ENCODE results near the gene DAO. TPM values are rescaled to one million over a fixed set of nuclear protein-coding genes. Genes with fewer than 3 reads are reported as not detected.

Gene DAO
- total RNA-seq, 4 donors from 2014 or later = 2.5 TPM; not detected in 3

DNA sequence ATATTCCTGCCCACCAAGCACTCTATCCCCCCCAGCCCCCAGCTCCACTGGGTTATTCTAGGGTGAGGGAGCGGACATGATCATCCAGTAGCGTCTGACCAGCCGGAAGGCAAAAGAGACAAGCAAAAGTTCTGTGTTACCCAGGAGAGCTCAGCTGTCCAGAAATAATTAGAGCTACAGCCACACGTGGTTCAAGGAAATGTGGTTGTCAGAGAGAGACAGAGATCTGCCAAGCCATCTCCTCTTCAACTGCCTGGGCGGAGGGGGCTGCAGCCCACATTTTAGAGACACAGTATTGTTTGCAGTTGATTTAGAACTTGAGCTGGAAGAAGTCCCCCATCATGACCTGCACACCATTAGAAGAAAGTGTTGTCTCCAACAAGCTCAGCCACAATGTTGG lies 30.4 kb downstream of the DAO start:
- WGBS, 2 donors (ENCODE audit: low coverage in 1 of 2) = no CpG with 5 or more reads among the region's 5 CpGs
- no peak overlapping the region for H3K4me3 ChIP-seq

GRCh38 chr12:108911915-108912314 lies 32.0 kb downstream of the DAO start:
- no peak overlapping the region for H3K4me3 ChIP-seq
- H3K9me3 ChIP-seq = no peaks in the 10 kb centered on the region
- TF ChIP-seq EP300 (IDR thresholded peaks at IDR 0.05) (no peak), CTCF (IDR thresholded peaks at IDR 0.05) (no peak), POLR2A (IDR thresholded peaks at IDR 0.05) (no peak), POLR2AphosphoS5 (IDR thresholded peaks at IDR 0.05) (no peak)
- no peak for ATAC-seq
- H3K4me1 ChIP-seq = no peaks in the 10 kb centered on the region
- no CpG with 5 or more reads among the region's 6 CpGs for WGBS, 2 donors (ENCODE audit: low coverage in 1 of 2)
- H3K36me3 ChIP-seq = no peaks in the 10 kb centered on the region
- no peaks in the 10 kb centered on the region for H3K27me3 ChIP-seq
- no peak overlapping the region for H3K27ac ChIP-seq

More for the DNA sequence above, 30.4 kb downstream of the DAO start:
- Histone ChIP-seq H3K4me1 (no peaks in the 10 kb centered on the region), H3K9me3 (no peaks in the 10 kb centered on the region), H3K36me3 (no peaks in the 10 kb centered on the region), H3K27ac (no peak overlapping the region), H3K27me3 (no peaks in the 10 kb centered on the region)
- TF ChIP-seq CTCF (IDR thresholded peaks at IDR 0.05) (no peak), POLR2AphosphoS5 (IDR thresholded peaks at IDR 0.05) (no peak), POLR2A (IDR thresholded peaks at IDR 0.05) (no peak), EP300 (IDR thresholded peaks at IDR 0.05) (no peak)
- ATAC-seq = no peak

DNA sequence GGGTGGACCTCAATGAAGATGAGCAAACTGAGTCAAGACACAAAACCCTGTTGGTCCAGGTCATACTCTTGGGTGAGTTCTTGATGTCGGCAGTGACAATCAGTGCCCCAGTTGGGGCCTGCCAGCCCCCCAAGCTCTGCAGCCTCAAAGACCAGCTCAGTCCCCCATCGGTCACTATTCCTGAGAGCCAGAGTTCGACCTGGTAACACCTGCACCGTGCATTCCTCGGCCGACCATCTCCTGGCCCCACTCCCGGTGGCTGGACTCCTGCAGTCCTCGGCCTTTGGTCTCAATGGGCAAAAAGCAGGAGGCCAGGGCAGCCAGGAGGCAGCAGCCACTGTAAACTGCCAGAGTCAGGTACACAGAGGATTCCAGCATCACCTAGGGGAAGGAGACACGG lies 32.5 kb downstream of the DAO start:
- Histone ChIP-seq H3K4me3 (no peak overlapping the region), H3K9me3 (no peaks in the 10 kb centered on the region)

GRCh38 chr12:108914121-108914531 lies 34.2 kb downstream of the DAO start:
- H3K27ac ChIP-seq = no peak overlapping the region
- no peak overlapping the region for H3K4me3 ChIP-seq
- 34 to 51% methylated on average over 3 to 4 of the region's 4 CpGs for WGBS, 2 donors (ENCODE audit: low coverage in 1 of 2)
- H3K36me3 ChIP-seq = no peaks in the 10 kb centered on the region
- TF ChIP-seq POLR2AphosphoS5 (IDR thresholded peaks at IDR 0.05) = no peak
- TF ChIP-seq POLR2A (IDR thresholded peaks at IDR 0.05) = no peak
- no peak for TF ChIP-seq EP300 (IDR thresholded peaks at IDR 0.05)
- TF ChIP-seq CTCF (IDR thresholded peaks at IDR 0.05) = no peak
- no peaks in the 10 kb centered on the region for H3K4me1 ChIP-seq
- H3K27me3 ChIP-seq = no peaks in the 10 kb centered on the region
- ATAC-seq = peak; percentile 52
- H3K9me3 ChIP-seq = no peaks in the 10 kb centered on the region

More for the DNA sequence above, 32.5 kb downstream of the DAO start:
- H3K36me3 ChIP-seq = no peaks in the 10 kb centered on the region
- TF ChIP-seq EP300 (IDR thresholded peaks at IDR 0.05) = no peak
- no peak for TF ChIP-seq POLR2A (IDR thresholded peaks at IDR 0.05)
- no peak for TF ChIP-seq POLR2AphosphoS5 (IDR thresholded peaks at IDR 0.05)
- TF ChIP-seq CTCF (IDR thresholded peaks at IDR 0.05) = no peak
- no peaks in the 10 kb centered on the region for H3K4me1 ChIP-seq
- H3K27ac ChIP-seq = no peak overlapping the region
- WGBS, 2 donors (ENCODE audit: low coverage in 1 of 2) = 100% methylated on average over 2 of the region's 9 CpGs; no CpG with 5 or more reads in 1 of the 2 donors
- H3K27me3 ChIP-seq = no peaks in the 10 kb centered on the region
- no peak for ATAC-seq

DNA sequence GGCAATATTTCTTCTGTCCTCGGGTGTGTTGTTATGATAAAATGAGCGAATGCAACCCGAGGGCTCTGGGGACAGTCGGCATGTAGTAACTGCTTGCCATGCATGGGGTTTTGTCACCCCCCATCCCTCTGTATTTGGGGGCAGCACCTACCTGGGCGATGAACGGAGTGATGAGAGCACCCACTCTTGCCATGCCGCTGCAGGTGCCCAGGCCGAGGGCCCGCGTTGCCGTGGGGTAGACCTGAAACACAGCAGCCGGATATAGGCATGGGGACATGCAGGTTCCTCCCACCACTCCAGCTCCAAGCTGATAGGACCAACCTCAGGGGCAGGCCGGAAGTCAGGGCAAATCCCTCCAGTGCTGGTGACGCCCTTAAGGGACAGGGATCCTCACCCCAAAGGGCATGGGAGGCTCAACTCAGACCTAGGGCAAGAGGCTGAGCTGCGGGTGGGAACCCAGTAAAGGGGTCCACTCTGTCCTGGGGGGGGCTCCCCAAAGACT lies 35.8 kb downstream of the DAO start:
- peaks cover 0 to 5% (median 0%) of the 10 kb centered on the region in 3 donors for H3K9me3 ChIP-seq
- no peaks in the 10 kb centered on the region for H3K36me3 ChIP-seq
- no peaks in the 10 kb centered on the region for H3K4me1 ChIP-seq
- no peak overlapping the region for H3K4me3 ChIP-seq
- no peak overlapping the region for H3K27ac ChIP-seq
- TF ChIP-seq EP300 (IDR thresholded peaks at IDR 0.05) = no peak
- no peak for TF ChIP-seq CTCF (IDR thresholded peaks at IDR 0.05)
- TF ChIP-seq POLR2AphosphoS5 (IDR thresholded peaks at IDR 0.05) = no peak
- TF ChIP-seq POLR2A (IDR thresholded peaks at IDR 0.05) = no peak
- 75% methylated on average over 6 of the region's 15 CpGs; no CpG with 5 or more reads in 1 of the 2 donors for WGBS, 2 donors (ENCODE audit: low coverage in 1 of 2)
- H3K27me3 ChIP-seq = no peaks in the 10 kb centered on the region
- no peak for ATAC-seq
